HG02870 (cell line): ENCODE results near the gene AGAP1.

Experiments used
- ATAC-seq: cut with Tn5 transposase; IDR thresholded peaks from one replicate; pipeline ENCODE4 v1.9.1; 2021; ENCODE audit warnings: mild to moderate bottlenecking, moderate library complexity; ENCODE audit not compliant: unreplicated experiment

The AGAP1 gene

DNA sequence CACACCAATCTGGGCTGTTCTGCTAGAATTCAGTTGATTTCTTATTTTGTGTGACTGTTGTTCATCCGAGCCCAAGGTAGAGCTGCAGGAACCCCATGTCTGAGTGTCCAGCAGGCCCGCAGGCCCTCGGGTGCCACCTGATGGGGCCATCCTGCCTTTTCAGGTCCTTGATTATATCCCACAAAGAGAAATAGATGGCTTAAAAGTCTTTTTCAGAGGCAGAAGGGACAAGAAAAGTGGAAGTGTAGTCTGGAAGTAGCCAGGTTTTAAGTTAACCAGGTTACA is 52.2 kb downstream of the AGAP1 start:
- no peak for ATAC-seq

DNA sequence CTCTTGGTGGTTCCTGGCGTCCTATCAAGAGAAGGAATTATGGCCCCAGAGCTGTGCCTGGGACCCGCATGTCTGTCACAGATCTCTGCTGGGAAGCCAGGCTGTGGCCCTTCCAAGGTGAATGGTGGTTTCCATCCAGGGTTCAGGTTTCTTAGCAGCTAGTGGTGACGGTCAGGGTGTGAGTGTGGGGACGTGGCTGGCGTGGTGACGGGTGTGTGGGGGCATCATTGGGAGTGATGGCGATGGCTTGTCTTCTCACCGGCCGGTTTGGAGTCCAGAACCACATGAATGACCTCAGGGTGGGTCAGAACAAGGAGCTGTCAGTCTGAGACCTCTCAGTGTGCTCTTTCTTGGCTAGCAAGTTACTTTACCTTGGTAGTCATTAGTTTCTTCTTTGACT is 52.6 kb downstream of the AGAP1 start:
- no peak for ATAC-seq

DNA sequence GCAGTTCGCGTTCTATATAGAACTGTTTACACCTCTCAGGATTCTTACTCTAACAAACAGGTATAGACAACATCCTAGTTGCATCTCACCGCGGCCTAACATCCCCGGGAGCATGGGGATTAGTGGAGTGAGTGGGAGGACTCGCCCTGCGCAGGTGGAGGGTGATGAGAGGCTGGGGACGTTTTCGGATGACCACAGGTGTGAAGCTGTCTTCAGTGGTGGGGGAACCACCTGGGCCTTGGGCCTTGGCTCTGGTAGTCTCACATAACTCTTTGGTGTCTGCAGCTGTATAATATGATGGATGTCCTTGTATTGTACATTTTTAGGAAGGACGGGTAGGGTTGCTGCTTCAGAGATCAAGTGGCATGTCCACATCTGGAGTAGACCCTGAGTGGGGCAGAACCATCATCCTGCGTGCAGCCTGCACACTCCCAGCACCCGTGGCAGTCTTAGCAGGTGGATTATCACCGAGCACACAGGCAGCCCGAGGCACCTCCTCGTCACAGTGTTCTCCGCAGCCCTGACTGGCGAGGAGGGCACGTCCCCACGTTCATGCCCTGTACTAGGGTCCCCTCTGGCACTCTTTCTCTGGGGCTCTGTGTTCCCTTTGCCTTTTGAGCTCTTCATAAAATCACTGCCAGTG is 56.0 kb downstream of the AGAP1 start:
- ATAC-seq: no peak

DNA sequence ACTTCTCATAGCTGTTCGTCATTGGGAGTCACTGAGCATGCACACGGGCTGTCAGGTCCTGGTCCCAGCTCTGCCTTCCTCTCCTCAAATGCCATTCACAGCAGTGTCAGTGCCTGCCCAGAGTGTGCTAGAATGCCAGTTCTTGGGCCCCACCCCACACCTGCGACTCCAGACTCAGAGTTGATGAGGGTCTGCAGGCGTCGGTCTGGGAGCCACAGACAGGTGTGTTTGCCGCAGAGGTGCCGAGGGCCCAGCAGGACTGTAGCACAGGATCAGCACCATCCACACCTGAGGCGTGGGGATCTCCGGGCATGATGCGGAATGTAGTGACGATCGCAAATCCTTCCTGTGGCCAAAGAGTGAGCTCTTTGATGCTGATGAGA is 56.5 kb downstream of the AGAP1 start:
- no peak for ATAC-seq

DNA sequence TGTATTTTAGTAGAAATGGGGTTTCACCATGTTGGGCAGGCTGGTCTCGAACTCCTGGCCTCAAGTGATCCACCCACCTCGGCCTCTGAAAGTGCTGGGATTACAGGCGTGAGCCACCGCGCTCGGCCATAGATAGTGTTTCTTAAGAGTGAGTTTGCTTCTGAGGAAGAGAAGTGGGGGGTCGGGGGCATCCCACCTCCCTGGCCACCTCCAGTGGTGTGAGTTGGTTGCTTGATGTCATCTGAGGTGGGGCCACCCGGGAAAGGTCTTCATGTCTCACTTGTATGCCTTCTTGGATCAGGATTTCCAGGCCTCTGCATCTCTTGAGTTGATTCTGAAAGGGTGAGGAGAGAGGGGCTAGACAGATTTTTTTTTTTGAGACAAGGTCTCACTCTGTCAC is 57.1 kb downstream of the AGAP1 start:
- ATAC-seq: no peak

DNA sequence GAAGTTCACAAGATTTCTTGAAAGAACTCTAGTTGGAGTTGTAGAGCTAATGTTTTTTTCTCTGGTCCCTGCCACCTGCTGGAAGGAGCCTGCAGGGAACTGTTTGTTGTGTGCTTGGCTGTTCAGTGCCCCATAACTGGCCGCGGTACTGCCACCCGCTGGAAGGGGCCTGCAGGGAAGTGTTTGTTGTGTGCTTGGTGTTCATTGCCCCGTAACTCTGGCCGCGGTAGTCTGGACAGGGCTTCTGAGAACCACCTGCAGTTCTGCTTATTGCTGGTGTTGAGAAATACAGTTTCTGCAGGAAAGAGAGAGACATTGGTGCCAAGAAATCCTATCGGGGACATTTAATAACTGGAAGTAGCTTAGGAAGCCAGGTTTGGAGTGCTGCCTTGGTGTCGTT is 58.1 kb downstream of the AGAP1 start:
- ATAC-seq: no peak

DNA sequence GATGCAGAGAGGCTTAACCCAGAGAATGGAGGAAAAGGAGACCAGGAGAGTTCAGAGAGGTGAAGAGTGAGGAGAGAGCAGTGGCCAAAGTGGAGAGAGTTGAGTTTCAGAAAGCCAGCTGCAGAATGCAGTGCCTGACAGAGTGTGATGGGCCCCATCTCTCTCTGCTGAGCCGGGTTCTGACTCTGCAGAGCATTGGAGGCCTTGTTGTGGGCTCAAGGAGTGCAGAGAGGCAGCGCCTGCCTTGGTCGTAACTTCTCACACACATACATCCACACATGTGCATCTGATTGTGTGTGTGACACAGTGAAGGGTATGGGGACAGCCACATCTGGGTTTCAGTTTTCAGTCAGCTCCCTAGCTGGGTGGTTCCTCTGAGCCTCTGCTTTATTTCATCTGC is 58.8 kb downstream of the AGAP1 start:
- no peak for ATAC-seq

DNA sequence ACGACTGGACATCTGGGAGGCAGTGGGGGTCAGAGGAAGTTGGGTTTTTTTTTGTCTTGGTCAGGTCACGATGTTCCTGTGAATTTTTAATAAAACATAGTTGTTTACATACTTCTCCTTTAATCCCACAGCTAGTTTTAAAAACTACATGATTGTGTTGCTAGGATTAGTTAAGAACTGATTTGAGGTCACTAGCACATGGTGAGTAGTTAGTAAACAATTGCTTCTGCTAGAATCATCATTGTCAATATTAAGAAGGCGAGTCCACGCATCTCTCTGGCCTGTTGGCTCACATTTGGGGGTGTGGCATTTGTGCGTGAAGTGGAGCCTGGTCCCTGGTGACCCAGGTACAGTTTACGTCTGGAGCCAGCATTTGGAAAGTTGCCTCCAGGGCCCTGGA is 59.4 kb downstream of the AGAP1 start:
- no peak for ATAC-seq

DNA sequence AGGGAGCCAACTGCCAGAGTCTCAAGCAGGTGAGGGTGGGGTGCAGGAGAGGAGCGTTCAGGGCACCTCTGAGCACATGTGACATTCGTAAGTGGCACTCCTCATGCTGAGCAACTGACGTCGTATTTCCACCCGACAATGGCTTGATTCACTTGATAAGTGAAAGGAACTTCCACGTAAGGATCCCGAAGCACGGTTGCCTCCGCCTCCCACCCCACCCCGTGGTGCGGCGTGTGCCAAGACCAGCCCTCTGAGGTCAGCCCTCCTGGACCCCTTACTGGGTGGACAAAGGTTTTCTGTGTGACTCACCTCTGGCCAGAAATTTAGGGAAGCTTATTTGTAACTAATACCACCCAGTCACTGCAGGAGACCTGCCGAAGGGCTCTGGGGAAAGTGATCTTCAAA is 59.9 kb downstream of the AGAP1 start:
- ATAC-seq: no peak

DNA sequence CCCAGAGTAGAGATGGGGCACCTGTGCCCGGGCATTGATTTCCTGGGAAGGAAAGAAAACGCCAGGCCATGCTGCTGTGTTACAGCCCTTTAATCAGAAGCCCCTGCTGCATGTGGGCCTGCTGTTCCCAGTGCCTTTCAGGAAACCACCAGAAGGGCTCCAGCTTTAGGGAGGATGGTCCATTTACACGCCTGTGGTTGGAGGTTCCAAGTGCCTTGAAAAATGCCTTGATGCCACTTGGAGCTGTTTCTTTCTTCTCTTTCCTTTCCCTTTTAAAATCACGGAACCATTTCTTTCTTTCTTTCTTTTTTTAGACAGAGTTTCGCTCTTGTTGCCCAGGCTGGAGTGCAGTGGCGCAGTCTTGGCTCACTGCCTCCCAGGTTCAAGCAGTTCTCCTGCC is 60.5 kb downstream of the AGAP1 start:
- no peak for ATAC-seq

DNA sequence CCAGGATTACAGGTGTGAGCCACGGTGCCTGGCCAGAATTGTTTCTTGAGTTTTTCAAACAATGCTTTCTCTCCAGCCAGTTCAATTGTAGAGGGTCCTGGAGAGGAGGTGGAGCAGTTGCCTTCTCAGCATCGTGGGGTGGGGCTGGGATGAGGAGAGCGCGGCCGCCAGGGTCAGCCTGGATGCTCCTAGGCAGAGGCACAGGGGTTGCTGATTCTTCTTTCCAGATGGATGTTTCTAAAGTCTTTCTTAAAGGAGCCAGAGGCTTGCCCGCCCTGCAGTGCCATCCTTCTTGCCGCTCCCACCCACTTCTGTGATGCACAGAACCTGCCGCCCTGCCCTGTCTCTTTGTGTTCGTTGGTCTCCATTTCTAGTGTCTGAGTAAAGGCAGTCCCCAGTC is 61.1 kb downstream of the AGAP1 start:
- no peak for ATAC-seq

DNA sequence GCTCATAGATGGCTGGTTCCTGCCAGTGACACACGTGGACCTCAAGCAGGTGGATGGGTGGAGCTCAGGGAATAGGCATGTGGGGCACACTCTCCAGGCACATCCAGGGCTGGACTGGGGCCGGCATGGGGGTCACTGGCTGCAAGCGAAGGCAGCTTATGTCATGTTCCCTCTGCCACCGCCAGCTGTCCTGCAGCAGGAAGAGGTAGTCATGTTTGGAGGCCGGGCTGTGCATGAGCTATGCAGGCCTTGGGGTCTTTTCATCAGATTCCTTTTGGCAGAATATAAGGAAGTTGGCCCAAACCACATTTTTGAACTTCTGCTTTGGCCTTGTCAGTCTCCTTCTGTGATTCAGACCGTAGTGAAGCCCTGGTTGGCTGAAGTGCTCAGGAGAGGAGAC is 61.5 kb downstream of the AGAP1 start:
- ATAC-seq: no peak

DNA sequence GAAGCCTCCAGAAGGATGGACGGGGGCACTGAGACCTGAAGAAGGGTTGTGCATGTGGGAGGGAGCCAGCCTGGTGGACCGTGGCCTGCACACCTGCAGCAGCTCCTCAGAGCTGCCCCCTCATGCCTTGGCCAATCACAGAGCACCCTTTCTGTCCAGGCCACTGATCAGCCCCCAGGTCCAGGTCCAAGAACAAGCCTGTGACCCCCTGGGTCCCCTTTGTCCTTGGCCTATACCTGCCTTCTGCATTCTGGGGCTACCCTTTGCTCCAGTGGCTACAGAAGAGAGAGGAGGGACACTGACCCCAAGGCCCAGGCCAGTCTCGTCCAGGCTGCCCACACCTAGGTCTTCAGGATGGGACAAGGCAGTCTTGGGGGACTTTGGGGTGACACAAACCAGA is 62.2 kb downstream of the AGAP1 start:
- no peak for ATAC-seq

DNA sequence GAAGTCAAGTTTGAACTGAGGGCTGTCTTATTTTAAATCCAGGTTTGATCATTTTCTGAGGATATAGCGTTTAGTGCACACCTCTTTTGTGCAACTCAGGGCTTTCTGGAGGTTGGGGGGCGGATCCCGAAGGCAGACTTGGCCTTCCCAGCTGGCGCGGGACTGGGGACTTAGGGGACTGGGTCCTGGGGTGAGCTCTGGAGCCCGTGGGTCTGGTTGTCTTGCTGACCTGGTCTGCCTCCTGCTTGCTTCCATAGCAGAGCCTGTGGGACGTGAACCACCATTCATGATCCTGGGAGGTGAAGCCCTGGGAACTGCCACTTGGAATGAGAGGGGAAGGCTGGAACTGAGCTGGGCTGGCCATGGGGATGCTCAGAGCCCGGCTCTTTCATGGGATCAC is 63.1 kb downstream of the AGAP1 start:
- ATAC-seq: no peak

DNA sequence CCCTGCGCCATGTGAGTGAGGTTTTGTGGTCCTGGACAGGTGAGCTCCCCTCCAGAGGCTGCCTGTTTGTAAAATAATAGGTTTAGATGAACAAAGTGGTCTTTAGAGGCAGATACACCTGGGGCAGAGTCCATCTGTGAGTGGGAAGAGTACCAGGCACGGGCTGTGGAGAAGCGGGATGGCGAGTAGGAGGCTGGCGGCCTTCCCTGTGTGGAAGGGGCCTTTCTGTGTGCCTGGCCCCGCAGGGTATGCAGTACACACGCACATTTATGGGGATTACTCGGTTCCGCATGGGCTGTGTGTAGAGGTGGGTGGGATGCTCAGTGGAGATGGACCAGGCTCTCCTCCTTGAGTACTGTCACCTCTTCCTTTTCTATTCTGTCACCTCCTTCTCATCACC is 64.1 kb downstream of the AGAP1 start:
- no peak for ATAC-seq

DNA sequence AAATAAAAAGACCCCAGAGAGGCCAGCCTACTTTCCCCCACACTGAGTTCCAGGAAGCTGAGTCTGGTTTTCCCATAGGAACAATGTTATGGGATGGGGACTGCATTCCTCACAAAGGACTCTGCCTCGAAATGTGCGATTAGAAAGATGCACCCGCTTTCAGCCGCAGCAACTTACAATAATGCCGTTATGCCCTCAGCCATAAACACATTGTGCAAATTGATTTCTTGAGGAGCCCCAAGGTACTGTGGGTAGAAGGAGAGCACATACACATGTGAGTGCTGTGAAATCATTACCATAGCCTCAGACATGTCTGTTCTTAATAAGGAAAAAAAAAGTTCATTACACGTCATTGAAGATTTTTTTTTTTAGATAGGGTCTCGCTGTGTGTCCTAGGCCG is 64.7 kb downstream of the AGAP1 start:
- ATAC-seq: no peak

DNA sequence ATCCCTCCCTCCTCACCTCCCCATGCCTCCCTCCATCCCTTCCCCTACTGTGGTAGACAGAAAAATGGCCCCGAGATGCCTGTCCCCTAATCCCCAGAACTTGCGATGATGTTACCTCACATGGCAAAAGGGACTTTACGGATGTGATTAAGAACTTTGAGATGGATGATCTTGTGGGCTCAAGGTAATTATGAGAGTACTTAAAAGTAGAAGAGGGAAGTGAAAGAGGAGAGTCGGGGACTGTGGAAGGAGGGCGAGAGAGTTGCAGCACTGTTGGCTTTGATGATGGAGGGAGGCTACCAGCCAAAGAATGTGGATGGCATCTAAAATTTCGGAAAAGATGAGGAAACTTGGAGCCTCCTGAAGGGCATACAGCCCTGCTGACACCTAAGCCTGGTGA is 66.5 kb downstream of the AGAP1 start:
- no peak for ATAC-seq

DNA sequence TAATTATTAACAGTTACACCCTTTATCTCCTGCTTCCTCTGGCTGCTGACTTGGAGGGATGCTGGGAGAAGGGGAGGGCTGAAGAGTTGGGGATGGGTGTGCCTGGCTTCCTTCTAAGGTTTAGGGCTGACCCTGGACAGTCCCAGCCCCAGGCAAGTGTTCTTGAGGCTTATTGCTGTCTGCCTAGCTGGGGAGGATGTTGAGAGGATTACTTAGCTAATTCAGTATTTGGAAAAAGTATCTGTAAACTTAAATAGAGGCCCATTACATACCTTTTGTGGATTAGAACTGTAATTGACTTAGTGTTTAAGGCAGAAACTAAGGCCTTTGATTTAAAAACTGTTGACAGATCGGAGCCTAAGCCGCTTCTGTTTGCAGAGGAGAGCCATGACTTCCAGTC is 67.6 kb downstream of the AGAP1 start:
- ATAC-seq: no peak

DNA sequence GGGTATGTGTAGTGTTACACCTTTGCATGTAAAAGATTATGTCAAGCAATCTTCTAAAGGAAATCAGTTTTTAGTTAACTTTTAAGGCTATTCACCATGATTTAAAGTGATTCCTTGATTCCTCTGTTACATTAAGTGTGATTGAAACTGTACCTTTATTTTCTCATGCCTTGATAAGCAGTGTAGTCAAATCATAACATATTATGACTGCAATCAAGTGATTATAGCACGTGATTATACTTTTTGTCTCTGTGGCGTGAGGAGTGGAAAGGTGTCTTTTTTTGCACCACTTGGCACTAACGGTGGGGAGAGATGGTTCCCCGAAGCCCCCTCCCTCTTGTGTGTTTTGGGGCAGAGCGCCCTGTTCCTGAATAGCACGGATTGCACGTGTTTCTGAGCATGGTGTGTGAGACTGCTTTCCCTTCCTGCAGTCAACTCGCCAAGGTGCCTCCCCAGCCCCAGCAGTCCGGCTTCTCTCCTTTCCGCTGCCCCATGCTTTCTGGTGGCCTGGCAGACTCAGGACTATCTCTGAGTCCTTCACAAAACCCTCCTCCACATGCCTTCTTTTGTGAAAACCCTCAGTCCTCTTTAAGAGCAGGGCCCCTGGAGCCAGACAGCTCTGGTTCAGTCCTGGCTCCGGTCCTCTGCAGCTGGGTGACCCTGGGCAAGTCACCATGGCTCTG is 68.4 kb downstream of the AGAP1 start:
- ATAC-seq: no peak

DNA sequence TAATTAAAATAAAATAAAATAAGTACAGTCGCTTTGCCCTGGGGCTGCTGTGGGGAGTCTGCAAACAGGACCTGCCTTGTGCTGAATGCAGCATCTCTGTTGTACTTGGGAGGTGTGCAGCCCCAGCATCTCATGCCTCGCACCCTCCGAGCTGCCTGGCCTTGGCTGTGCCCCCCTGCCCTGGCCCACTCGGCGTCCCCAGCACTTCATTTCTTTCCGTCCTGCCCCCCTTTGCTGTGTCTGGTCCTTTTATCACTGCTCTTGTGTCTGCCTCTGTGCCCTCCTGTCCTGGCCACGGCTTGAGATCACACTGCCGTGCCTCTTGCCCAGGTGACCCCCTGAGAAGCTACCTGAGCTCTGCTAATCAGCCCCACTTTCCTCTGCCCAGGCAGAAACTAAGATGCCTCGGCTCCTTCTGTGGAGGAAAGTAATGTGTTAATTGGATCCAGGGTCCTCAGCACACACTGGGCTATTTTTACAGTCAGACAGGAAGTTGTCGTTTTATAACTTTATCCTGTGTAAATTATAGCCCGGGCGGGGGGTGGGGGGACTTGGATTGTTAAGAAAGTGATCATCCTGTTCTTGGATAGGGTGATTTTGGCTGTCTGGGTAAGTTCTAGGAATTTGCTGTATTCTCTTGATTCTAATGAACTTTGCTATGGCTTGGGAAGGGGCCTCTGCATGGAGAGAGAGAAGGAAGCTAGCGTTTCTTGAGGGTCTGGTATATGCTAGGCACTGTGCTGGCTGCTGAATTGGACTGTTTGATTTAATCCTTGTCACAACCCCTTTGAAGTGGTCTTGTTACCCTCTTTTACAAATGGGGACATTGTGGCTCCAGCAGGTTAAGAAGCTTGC is 69.4 kb downstream of the AGAP1 start:
- no peak for ATAC-seq

DNA sequence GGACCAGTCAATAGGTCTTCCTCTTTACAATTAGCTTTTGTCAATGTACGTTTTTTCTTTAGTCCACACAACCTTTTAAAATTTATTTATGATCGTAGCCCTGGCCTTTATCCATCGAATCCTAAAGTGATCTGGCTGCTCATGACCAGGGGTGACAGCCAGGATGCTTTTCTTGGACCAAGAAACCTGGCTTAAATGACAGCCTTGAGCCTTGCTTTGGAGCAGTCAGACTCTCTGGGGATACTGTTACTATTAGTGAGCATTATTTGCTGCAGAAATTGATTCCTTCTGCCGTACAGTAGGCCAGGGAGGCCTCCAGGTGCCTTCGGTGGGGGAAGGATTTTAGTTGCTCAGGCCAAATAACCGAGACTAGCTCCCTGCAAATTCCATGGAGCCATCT is 70.2 kb downstream of the AGAP1 start:
- ATAC-seq: no peak

DNA sequence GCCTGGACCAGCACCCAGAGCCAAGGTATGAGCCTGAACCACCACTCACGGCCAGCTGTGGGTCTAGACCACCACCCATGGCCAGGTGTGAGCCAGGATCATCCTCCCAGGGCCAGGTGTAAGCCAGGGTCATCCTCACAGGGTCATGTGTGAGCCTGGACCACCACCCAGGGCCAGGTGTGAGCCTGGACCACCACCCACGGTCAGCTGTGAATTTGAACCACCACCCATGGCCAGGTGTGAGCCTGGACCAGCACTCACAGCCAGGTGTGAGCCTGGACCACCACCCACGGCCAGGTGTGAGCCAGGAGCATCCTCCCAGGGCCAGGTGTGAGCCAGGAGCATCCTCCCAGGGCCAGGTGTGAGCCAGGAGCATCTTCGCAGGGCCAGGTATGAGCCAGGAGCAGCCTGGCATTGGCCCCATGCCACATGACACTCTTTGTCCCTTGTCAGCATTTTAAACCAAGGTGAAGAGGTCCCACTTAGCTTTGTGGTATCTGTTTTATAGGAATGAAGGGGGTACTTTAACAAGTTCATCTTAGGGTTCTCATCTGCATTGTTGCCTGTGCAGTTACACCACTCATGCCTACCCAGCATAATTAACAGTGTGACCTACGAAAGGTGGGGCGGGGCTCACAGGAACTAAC is 71.2 kb downstream of the AGAP1 start:
- no peak for ATAC-seq
